D721Med (cell line): ENCODE measurements around the gene KCNJ1.

Experiments used
- DNase-seq: peaks from one replicate; pipeline ENCODE4 v3.0.0; 2011; ENCODE audit warnings: low spot score; ENCODE audit not compliant: insufficient read length
- FAIRE-seq: peaks from 2 replicates; lab custom pipeline; 2011; peaks lifted over from hg19 to GRCh38; lab: Jason Lieb, UNC
- CTCF ChIP-seq: IDR thresholded peaks from 2 replicates; pipeline ENCODE4 v1.5.1; 2012; ENCODE audit warnings: mild to moderate bottlenecking, control low read depth; ENCODE audit not compliant: insufficient read depth; ENCODE audit errors: missing control alignments

KCNJ1 gene

GRCh38 chr11:128881221-128881620, 14.1 kb upstream of the KCNJ1 start:
- TF ChIP-seq CTCF = no peak

GRCh38 chr11:128879817-128880216, 12.7 kb upstream of the KCNJ1 start:
- no peak for DNase-seq
- no peak for FAIRE-seq
- no peak for TF ChIP-seq CTCF

More at GRCh38 chr11:128881221-128881620, 14.1 kb upstream of the KCNJ1 start:
- DNase-seq (no peak), FAIRE-seq (no peak)

GRCh38 chr11:128878455-128878854, 11.4 kb upstream of the KCNJ1 start:
- FAIRE-seq = no peak
- TF ChIP-seq CTCF = no peak

GRCh38 chr11:128877726-128878125, 10.6 kb upstream of the KCNJ1 start:
- DNase-seq (no peak), FAIRE-seq (no peak)
- TF ChIP-seq CTCF = no peak

More at GRCh38 chr11:128878455-128878854, 11.4 kb upstream of the KCNJ1 start:
- DNase-seq = no peak

GRCh38 chr11:128876133-128876650, 9.1 kb upstream of the KCNJ1 start:
- no peak for DNase-seq
- no peak for TF ChIP-seq CTCF
- FAIRE-seq = no peak

GRCh38 chr11:128874427-128874826, 7.3 kb upstream of the KCNJ1 start:
- DNase-seq (no peak), FAIRE-seq (no peak)
- no peak for TF ChIP-seq CTCF

GRCh38 chr11:128872594-128872993, 5.5 kb upstream of the KCNJ1 start:
- no peak for TF ChIP-seq CTCF
- no peak for DNase-seq
- FAIRE-seq = no peak
